Measurements from ENCODE around the gene FARS2.

Gene FARS2

DNA sequence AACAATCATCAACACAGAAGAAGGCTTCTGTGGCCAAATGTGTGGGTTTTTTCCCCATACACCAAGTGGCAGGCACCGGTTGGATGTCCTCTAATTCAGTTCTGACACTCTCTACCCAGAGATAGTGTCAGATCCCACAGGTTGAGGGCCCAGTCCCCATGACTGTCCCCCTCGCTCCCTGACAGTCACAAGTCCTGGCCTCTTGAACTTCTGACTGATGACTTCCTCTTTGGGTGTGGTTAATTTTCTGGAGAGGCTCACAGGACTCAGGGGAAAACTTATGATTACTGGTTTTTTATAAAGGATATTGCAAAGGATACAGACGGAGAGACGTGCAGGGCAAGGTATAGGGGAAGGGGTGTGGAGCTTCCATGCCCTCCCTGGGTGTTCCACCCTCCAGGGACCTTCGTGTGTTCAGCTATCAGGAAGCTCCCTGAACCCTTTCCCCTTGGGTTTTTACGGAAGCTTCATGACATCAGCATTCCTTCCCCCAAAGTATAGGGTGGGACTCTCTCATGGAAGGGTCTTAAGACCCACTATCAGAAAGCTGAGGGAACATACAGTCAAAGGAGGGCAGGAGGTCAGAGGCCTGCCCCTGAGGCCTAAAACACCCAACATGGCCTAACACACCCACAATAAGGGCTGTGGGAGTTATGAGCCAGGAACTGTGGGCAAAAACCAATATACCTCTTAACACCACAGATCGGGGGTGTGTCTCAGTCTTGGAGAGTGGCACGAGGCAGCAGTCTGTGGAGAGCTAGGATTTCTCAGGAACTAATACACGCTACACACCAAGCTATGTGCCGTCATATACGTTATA is 33.3 kb downstream of the FARS2 start:
- Histone ChIP-seq H3K27me3 (ENCODE audit: control insufficient read depth in 2 of 2, insufficient read depth in 2 of 2, low read length in 2 of 2) (no peaks in the 10 kb centered on the region), H3K4me3 (ENCODE audit: low read length in 2 of 2) (no peak overlapping the region), H3K36me3 (ENCODE audit: control insufficient read depth in 2 of 2, insufficient read depth in 2 of 2, low read length in 2 of 2) (no peaks in the 10 kb centered on the region), H3K27ac (ENCODE audit: low read depth in 2 of 2, low read length in 2 of 2) (no peak overlapping the region), H3K9me3 (ENCODE audit: control insufficient read depth in 2 of 2, low read length in 2 of 2) (no peaks in the 10 kb centered on the region), H3K4me1 (ENCODE audit: control insufficient read depth in 2 of 2, insufficient read depth in 2 of 2, low read length in 2 of 2) (peaks cover 0 to 6% of the 10 kb centered on the region in 2 donors), H3K9ac (ENCODE audit: low read depth in 1 of 2, low read length in 2 of 2) (no peak overlapping the region)

DNA sequence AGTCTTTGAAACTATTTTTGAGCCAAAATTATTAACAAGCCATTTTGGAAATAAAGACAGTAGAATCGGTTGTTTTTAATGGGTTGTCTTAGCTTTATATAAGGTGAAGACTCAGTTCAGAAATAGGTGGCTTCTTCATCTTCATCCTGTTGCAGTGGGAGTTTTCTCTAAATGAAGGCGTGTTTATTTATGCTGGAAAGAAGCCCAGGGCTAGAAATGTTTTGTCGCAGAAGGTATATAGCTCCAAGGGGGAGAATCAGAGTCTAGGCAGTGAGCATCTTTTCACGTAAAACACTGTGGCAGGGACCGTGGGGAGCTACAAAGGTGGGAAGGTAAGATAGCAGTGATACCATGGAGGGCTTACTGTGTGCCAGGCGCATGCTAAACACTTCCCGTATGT is 34.3 kb downstream of the FARS2 start:
- H3K4me3 ChIP-seq (ENCODE audit: low read length in 2 of 2), result no peak overlapping the region
- H3K9me3 ChIP-seq (ENCODE audit: control insufficient read depth in 2 of 2, low read length in 2 of 2), result no peaks in the 10 kb centered on the region
- no peaks in the 10 kb centered on the region for H3K36me3 ChIP-seq (ENCODE audit: control insufficient read depth in 2 of 2, insufficient read depth in 2 of 2, low read length in 2 of 2)
- no peaks in the 10 kb centered on the region for H3K27me3 ChIP-seq (ENCODE audit: control insufficient read depth in 2 of 2, insufficient read depth in 2 of 2, low read length in 2 of 2)
- H3K27ac ChIP-seq (ENCODE audit: low read depth in 2 of 2, low read length in 2 of 2), result no peak overlapping the region
- peaks cover 0 to 6% of the 10 kb centered on the region in 2 donors for H3K4me1 ChIP-seq (ENCODE audit: control insufficient read depth in 2 of 2, insufficient read depth in 2 of 2, low read length in 2 of 2)
- no peak overlapping the region for H3K9ac ChIP-seq (ENCODE audit: low read depth in 1 of 2, low read length in 2 of 2)

DNA sequence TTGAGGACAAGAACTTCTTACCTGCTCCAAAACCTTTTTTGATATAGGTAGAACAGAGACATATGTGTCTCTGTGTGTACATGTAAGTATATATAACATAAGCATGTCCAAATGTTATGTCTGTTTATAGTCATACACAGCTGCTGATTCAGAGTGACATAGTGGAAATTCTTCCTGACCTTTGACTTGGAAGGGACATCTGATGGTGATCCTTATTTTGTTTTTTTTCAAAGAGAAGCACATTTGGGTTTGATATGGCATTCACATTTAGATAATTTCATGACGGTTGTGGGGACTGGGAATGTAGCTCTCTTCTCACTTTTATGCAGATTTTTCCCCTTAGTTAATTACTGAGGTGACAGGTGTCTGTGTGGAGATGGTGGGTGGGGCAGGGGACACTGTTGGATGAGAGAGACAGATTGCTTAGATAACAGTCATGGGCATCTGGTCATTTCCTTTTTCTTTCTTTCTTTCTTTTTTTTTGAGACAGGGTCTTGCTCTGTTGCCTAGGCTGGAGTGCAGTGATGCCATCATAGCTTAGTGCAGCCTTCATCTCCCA is 39.0 kb downstream of the FARS2 start:
- H3K4me1 ChIP-seq (ENCODE audit: control insufficient read depth in 2 of 2, insufficient read depth in 2 of 2, low read length in 2 of 2), result no peaks in the 10 kb centered on the region
- no peak overlapping the region for H3K4me3 ChIP-seq (ENCODE audit: low read length in 2 of 2)
- H3K27me3 ChIP-seq (ENCODE audit: control insufficient read depth in 2 of 2, insufficient read depth in 2 of 2, low read length in 2 of 2), result no peaks in the 10 kb centered on the region
- H3K27ac ChIP-seq (ENCODE audit: low read depth in 2 of 2, low read length in 2 of 2), result no peak overlapping the region
- no peak overlapping the region for H3K9ac ChIP-seq (ENCODE audit: low read depth in 1 of 2, low read length in 2 of 2)
- no peaks in the 10 kb centered on the region for H3K36me3 ChIP-seq (ENCODE audit: control insufficient read depth in 2 of 2, insufficient read depth in 2 of 2, low read length in 2 of 2)
- no peaks in the 10 kb centered on the region for H3K9me3 ChIP-seq (ENCODE audit: control insufficient read depth in 2 of 2, low read length in 2 of 2)

DNA sequence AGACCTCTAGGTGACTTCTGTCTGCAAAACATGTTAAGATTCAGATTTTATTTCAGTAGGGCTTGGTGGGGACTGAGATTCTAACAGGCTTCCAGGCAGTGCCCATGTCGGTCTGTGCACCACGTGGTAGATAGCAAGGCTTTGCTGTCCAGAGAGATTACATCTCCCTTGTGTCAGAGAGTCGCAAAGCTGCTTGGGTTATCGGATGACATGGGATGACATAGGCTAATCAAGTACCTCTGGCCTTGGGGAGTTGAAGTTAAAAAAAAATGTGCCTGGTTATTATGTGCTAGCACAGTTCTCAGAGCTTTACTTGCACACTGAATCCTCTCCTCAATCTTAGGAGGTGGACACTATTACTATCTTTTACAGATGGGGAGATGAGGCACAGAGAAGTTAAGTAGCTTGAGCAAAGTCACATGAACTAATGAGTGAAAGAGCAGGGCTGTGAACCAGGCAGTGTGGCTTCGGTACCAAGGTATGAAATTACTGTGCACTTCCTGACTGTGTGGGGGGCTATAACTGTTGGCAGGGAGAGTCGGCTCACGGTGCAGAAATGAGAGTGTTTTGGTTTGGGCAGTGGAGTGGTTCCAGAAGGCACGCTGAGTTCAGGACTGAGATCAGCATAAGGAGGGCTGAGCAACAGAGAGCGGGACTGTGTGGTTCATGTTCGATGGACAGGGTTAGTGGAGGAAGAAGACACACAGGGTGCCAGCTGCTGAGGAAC is 41.1 kb downstream of the FARS2 start:
- Histone ChIP-seq H3K36me3 (ENCODE audit: control insufficient read depth in 2 of 2, insufficient read depth in 2 of 2, low read length in 2 of 2) (no peaks in the 10 kb centered on the region), H3K9me3 (ENCODE audit: control insufficient read depth in 2 of 2, low read length in 2 of 2) (no peaks in the 10 kb centered on the region), H3K9ac (ENCODE audit: low read depth in 1 of 2, low read length in 2 of 2) (no peak overlapping the region), H3K4me1 (ENCODE audit: control insufficient read depth in 2 of 2, insufficient read depth in 2 of 2, low read length in 2 of 2) (peaks cover 0 to 4% of the 10 kb centered on the region in 2 donors), H3K27ac (ENCODE audit: low read depth in 2 of 2, low read length in 2 of 2) (no peak overlapping the region), H3K27me3 (ENCODE audit: control insufficient read depth in 2 of 2, insufficient read depth in 2 of 2, low read length in 2 of 2) (no peaks in the 10 kb centered on the region), H3K4me3 (ENCODE audit: low read length in 2 of 2) (no peak overlapping the region)

DNA sequence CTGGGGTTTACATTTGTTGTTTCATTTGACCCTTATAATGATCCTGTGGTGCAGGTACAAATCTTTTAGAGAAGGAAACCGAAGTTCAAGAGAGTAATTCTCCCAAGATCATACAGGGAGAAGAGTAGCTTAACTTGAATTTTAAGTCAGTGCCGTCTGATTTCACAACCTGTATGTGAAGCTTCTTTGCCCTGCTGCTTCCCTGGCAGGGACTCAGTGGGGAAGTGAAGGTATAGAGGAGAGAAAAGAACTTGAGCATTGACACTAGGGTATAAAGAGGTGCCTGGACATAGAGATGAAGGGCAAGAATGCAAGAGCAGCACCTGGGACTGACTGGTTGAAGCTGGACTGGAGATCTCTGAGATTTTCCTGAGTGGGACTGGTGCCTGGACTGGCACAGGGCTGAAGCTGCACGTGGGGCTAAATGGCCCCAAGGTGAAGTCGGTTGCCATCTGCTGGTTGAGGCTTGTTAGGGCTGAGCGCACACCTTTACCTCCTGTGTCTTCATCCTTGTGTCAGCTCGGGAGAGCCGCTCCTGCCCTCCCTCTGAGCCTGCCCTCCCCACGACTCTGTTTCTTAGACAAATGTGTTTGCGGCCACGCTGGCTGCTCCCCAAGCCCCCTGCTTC is 41.8 kb downstream of the FARS2 start:
- H3K9me3 ChIP-seq (ENCODE audit: control insufficient read depth in 2 of 2, low read length in 2 of 2), result no peaks in the 10 kb centered on the region
- no peaks in the 10 kb centered on the region for H3K27me3 ChIP-seq (ENCODE audit: control insufficient read depth in 2 of 2, insufficient read depth in 2 of 2, low read length in 2 of 2)
- no peak overlapping the region for H3K9ac ChIP-seq (ENCODE audit: low read depth in 1 of 2, low read length in 2 of 2)
- H3K36me3 ChIP-seq (ENCODE audit: control insufficient read depth in 2 of 2, insufficient read depth in 2 of 2, low read length in 2 of 2), result no peaks in the 10 kb centered on the region
- no peak overlapping the region for H3K4me3 ChIP-seq (ENCODE audit: low read length in 2 of 2)
- peaks cover 0 to 4% of the 10 kb centered on the region in 2 donors for H3K4me1 ChIP-seq (ENCODE audit: control insufficient read depth in 2 of 2, insufficient read depth in 2 of 2, low read length in 2 of 2)
- no peak overlapping the region for H3K27ac ChIP-seq (ENCODE audit: low read depth in 2 of 2, low read length in 2 of 2)

DNA sequence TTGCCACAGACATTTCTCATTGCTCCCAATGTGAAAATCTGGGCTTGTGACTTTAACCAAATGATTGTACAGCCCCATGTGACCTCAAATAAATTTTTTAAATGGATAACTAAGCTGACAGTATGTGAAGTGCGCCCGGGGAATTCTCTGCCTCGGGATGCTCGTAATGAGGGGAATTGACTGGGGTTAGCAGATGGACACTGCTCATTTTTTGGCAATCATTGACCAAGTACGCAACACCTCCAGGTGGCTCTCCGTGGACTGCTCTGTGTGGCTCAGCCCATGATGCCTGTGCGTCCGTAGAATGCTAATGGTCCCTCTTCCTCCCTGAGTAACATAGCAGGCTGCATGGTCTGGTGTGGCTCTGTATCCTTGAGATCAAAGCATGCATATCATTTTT is 42.4 kb downstream of the FARS2 start:
- Histone ChIP-seq H3K36me3 (ENCODE audit: control insufficient read depth in 2 of 2, insufficient read depth in 2 of 2, low read length in 2 of 2) (no peaks in the 10 kb centered on the region), H3K27me3 (ENCODE audit: control insufficient read depth in 2 of 2, insufficient read depth in 2 of 2, low read length in 2 of 2) (no peaks in the 10 kb centered on the region), H3K9ac (ENCODE audit: low read depth in 1 of 2, low read length in 2 of 2) (no peak overlapping the region), H3K4me1 (ENCODE audit: control insufficient read depth in 2 of 2, insufficient read depth in 2 of 2, low read length in 2 of 2) (peaks cover 0 to 4% of the 10 kb centered on the region in 2 donors), H3K27ac (ENCODE audit: low read depth in 2 of 2, low read length in 2 of 2) (no peak overlapping the region), H3K9me3 (ENCODE audit: control insufficient read depth in 2 of 2, low read length in 2 of 2) (no peaks in the 10 kb centered on the region), H3K4me3 (ENCODE audit: low read length in 2 of 2) (no peak overlapping the region)

DNA sequence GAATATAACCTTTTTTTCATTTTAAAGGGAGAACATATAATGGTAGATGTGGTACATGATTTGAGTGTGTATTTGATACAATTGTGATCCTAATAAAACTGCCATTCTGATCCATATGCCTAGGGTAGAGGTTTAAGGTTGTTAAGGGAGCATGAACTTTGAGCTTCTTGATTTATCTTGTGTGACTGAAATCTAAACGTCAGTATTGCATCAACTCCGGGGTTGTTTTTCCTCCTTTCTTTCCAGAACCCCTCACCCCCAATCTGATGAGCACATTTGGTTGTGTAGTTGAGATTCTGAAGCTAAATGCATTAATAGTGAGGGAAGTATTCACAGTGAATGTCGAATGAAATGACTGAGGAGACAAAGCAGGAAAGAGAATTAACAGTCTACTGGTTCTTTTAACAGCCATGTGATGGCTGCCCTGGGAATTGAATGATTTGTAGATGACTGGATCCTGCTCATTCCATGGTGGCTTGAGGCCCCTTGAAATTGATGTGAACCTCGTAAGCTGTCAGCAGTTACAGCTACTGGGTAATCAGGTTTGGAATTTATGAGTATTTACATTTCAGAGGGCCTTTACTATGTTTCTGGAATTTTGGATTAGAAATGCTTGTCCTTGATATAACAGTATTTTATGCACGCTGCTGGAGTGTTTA is 44.8 kb downstream of the FARS2 start:
- H3K27me3 ChIP-seq (ENCODE audit: control insufficient read depth in 2 of 2, insufficient read depth in 2 of 2, low read length in 2 of 2), result no peaks in the 10 kb centered on the region
- H3K9me3 ChIP-seq (ENCODE audit: control insufficient read depth in 2 of 2, low read length in 2 of 2), result no peaks in the 10 kb centered on the region
- no peaks in the 10 kb centered on the region for H3K36me3 ChIP-seq (ENCODE audit: control insufficient read depth in 2 of 2, insufficient read depth in 2 of 2, low read length in 2 of 2)
- peaks cover 0 to 4% of the 10 kb centered on the region in 2 donors for H3K4me1 ChIP-seq (ENCODE audit: control insufficient read depth in 2 of 2, insufficient read depth in 2 of 2, low read length in 2 of 2)
- H3K27ac ChIP-seq (ENCODE audit: low read depth in 2 of 2, low read length in 2 of 2), result no peak overlapping the region
- H3K4me3 ChIP-seq (ENCODE audit: low read length in 2 of 2), result no peak overlapping the region
- H3K9ac ChIP-seq (ENCODE audit: low read depth in 1 of 2, low read length in 2 of 2), result no peak overlapping the region

DNA sequence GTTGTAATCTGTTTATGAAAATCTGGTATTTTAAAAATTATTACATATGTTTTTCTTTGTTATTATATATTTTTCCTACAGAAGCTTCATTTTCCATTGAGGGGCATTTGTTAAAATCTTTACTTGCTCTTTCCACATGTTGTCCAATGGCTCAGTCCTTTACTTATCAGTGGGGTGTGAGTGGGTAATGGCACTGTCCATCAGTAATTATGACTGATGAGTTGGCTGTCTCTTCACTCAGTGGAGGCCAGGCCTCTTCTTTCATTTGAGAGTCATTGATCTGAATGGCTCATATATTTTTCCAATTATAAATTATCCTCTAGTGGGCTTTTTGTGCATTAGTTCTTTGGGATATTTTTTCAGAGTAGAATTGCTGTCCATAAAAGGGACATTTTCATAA is 45.7 kb downstream of the FARS2 start:
- H3K4me1 ChIP-seq (ENCODE audit: control insufficient read depth in 2 of 2, insufficient read depth in 2 of 2, low read length in 2 of 2), result peaks cover 0 to 4% of the 10 kb centered on the region in 2 donors
- H3K36me3 ChIP-seq (ENCODE audit: control insufficient read depth in 2 of 2, insufficient read depth in 2 of 2, low read length in 2 of 2), result no peaks in the 10 kb centered on the region
- H3K9ac ChIP-seq (ENCODE audit: low read depth in 1 of 2, low read length in 2 of 2), result no peak overlapping the region
- H3K9me3 ChIP-seq (ENCODE audit: control insufficient read depth in 2 of 2, low read length in 2 of 2), result no peaks in the 10 kb centered on the region
- H3K27me3 ChIP-seq (ENCODE audit: control insufficient read depth in 2 of 2, insufficient read depth in 2 of 2, low read length in 2 of 2), result no peaks in the 10 kb centered on the region
- no peak overlapping the region for H3K4me3 ChIP-seq (ENCODE audit: low read length in 2 of 2)
- no peak overlapping the region for H3K27ac ChIP-seq (ENCODE audit: low read depth in 2 of 2, low read length in 2 of 2)

DNA sequence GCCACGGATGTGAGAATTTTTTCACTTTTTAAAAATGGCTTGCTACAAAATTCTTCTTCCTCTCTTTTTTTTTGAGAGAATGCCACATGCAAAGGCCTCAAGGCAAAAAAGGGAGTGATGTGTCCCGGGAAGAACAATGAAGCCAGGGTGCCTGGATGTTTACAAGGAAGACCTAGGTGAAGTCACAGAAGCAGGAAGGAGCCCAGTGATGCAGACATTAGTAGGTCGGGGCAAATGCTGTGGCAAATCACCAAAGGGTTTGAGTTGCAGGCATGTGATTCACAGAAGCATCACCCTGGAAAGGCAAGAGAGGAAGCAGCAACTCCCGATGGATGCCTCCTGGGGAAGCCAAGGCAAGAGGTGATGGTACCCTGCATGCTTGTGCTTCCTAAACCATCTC is 46.8 kb downstream of the FARS2 start:
- Histone ChIP-seq H3K27ac (ENCODE audit: low read depth in 2 of 2, low read length in 2 of 2) (no peak overlapping the region), H3K4me1 (ENCODE audit: control insufficient read depth in 2 of 2, insufficient read depth in 2 of 2, low read length in 2 of 2) (peaks cover 0 to 4% of the 10 kb centered on the region in 2 donors), H3K27me3 (ENCODE audit: control insufficient read depth in 2 of 2, insufficient read depth in 2 of 2, low read length in 2 of 2) (no peaks in the 10 kb centered on the region), H3K9me3 (ENCODE audit: control insufficient read depth in 2 of 2, low read length in 2 of 2) (no peaks in the 10 kb centered on the region), H3K36me3 (ENCODE audit: control insufficient read depth in 2 of 2, insufficient read depth in 2 of 2, low read length in 2 of 2) (no peaks in the 10 kb centered on the region), H3K9ac (ENCODE audit: low read depth in 1 of 2, low read length in 2 of 2) (no peak overlapping the region), H3K4me3 (ENCODE audit: low read length in 2 of 2) (no peak overlapping the region)

Measured in mucosa of rectum (tissue), 2 donors.